Chondrocyte (in vitro differentiated cells): Measurements from ENCODE around the gene NDUFB10. TPM values are rescaled to one million over a fixed set of nuclear protein-coding genes. Genes with fewer than 3 reads are reported as not detected.
"Not testable (repeated sequence)": the region's sequence is repeated elsewhere in the genome, so short reads cannot be mapped to it uniquely, and the experiment has no call there.

Experiments used
- DNase-seq: peaks from one replicate; pipeline ENCODE4 v3.0.0; 2021; ENCODE audit warnings: mixed read lengths, low spot score
- H3K27ac Mint-ChIP-seq: one replicate; pipeline ENCODE4 v1.8.0; 2021; ENCODE audit warnings: mild to moderate bottlenecking, moderate library complexity, mixed read lengths; ENCODE audit not compliant: unreplicated experiment
- H3K27me3 Mint-ChIP-seq: 2 replicates; pipeline ENCODE4 v1.8.0; 2021; ENCODE audit warnings: low read depth, mixed read lengths
- H3K36me3 Mint-ChIP-seq: 2 replicates; pipeline ENCODE4 v1.8.0; 2021; ENCODE audit warnings: low read depth, mixed read lengths
- H3K4me1 Mint-ChIP-seq: 2 replicates; pipeline ENCODE4 v1.8.0; 2021; ENCODE audit warnings: low read depth, mild to moderate bottlenecking, mixed read lengths
- H3K4me3 Mint-ChIP-seq: one replicate; pipeline ENCODE4 v1.8.0; 2021; ENCODE audit warnings: mild to moderate bottlenecking, moderate library complexity, mixed read lengths; ENCODE audit not compliant: unreplicated experiment
- H3K9me3 Mint-ChIP-seq: 2 replicates; pipeline ENCODE4 v1.8.0; 2021; ENCODE audit warnings: low read depth, mixed read lengths
- total RNA-seq: library from RNA; stranded (reverse); gene quantifications from 3 replicates; pipeline ENCODE4 v1.2.1, GENCODE V29; 2021
- TF ChIP-seq, protein P1 (sequence below): fragments of 200-600 bp; sonication (generic); IDR thresholded peaks from 2 replicates; pipeline ENCODE4 v1.5.0; 2021; ENCODE audit warnings: antibody characterized with exemption, mild to moderate bottlenecking, moderate library complexity

Gene NDUFB10
- total RNA-seq, 1 donor from 2014 or later: 97.9 TPM

DNA sequence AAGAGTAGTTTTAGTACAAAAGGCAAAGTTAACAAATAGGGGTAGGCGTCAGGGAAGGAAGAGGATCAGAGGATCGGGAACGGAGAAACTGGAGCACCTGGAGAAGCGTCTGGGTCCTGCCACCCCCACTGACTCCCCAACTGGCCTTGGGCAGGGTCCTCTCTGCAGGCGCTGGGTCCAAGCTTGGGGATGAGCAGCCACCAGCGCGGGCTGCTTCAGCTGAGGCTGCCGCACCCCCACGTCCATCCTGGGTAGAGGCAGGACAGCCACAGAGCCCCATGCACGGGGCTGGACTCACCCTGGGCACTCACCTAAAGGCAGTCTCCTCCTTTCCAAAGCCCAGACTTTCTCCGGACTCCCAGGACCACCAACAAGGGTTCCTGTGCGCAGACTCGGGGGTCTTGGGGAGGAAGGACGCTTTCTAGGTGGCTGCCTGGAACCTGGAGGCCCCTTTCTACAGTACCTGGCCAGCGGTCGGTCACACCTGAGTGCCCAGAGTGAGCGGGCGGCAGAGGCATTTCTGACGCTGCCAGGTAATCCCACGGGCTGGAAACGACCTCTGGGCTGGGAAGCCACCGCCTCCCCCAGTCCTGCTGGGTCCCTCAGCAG lies 42.2 kb upstream of the NDUFB10 start:
- Mint-ChIP-seq H3K36me3 (no peaks in the 10 kb centered on the region), H3K4me3 (no peak overlapping the region), H3K27ac (no peak overlapping the region), H3K9me3 (no peaks in the 10 kb centered on the region), H3K4me1 (peaks cover 3% of the 10 kb centered on the region), H3K27me3 (peaks cover 41% of the 10 kb centered on the region)
- DNase-seq: no peak
- TF ChIP-seq, protein P1, sequence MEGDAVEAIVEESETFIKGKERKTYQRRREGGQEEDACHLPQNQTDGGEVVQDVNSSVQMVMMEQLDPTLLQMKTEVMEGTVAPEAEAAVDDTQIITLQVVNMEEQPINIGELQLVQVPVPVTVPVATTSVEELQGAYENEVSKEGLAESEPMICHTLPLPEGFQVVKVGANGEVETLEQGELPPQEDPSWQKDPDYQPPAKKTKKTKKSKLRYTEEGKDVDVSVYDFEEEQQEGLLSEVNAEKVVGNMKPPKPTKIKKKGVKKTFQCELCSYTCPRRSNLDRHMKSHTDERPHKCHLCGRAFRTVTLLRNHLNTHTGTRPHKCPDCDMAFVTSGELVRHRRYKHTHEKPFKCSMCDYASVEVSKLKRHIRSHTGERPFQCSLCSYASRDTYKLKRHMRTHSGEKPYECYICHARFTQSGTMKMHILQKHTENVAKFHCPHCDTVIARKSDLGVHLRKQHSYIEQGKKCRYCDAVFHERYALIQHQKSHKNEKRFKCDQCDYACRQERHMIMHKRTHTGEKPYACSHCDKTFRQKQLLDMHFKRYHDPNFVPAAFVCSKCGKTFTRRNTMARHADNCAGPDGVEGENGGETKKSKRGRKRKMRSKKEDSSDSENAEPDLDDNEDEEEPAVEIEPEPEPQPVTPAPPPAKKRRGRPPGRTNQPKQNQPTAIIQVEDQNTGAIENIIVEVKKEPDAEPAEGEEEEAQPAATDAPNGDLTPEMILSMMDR: no peak

DNA sequence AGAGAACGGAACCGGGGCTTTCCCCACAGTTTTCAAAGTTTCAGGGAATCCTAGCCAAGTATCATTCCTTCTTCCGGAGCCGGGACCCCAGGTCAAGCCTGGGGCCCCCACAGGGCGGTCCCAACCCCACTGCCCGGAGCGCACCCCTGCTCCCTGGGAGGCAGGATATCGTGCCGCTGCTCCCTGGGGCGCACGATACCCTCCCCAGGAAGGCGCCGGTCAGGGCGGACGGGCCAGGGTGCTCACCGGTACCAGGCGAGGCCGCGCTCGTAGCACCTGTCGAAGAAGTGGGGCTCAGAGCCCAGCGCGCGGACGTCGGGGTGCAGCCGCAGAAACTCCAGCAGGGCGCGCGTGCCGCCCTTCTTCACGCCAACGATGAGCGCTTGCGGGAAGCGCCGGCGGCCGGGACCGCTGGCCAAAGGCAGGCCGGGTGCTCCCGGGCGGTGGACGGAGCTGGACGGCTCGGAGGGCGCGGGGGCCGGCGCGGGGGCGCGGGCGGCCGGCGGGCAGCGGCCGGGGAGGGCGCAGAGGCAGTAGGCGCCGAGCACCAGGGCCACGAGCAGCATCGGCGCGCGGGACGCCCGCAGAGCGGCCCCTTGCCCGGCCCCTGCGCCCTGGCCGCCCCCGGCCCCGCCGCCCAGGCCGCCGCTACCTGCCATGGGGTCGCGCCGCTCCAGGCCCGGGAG lies 41.5 kb upstream of the NDUFB10 start:
- TF ChIP-seq, protein P1: no peak
- Mint-ChIP-seq H3K9me3 (no peaks in the 10 kb centered on the region), H3K27me3 (peaks cover 46% of the 10 kb centered on the region), H3K4me3 (no peak overlapping the region), H3K36me3 (peaks cover 1% of the 10 kb centered on the region), H3K4me1 (peaks cover 3% of the 10 kb centered on the region), H3K27ac (no peak overlapping the region)
- DNase-seq: no peak

DNA sequence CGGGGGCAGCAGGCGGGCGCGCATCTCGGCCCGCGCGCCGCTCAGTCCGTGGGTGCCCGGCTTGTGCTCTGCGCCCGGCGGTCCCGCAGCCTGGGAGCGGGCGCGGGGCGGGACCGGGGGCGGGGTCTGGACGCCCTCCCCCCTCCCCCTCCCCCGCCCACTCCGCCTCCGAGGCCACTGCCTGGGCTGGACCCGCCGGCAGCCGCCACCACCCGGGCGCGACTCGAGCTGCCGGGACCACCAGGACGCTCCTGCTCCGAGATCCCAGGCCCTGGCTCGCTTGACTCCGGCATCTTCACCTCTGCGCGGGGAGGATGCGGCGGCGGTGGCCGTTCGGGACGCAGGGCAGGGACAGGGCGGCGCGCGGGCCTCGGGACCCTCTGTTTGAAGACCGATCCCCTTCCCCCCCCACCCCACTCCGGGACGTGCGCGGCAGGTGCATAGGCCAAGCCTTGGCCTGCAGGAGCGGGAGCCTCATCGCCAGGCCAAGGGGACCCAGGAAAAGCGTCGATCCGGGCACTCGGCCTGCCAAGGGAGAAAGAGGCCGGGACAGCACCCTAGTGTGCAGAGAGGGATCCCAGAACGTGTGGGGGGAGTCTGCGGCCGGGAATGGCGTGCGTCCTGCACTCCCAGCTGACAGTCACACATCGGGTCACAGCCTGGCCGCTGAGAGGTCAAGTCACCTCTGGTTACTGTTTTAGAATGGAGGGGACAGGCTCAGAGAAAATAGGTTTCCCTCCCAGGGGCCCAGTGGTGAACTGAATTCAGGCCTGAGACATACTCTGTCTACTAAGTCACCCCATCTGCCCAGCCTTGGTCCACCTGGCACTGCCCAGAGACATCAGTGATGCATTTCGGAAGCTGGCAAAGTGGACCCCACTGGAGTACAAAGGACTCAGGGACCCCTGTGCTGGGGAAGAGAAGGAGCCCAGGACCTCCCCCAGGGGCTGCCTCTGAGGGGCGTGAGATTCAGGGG lies 40.7 kb upstream of the NDUFB10 start, which contains the start of gene HS3ST6:
TSS of gene HS3ST6 (minus strand) at position 65 of the 976 bp plus-strand sequence. CDS start 92 bp downstream, outside the sequence.
- no peak for DNase-seq
- Mint-ChIP-seq H3K27ac (no peak within 1 kb of the TSS), H3K27me3 (peaks cover 49% of the 10 kb centered on the region), H3K9me3 (no peaks in the 10 kb centered on the region), H3K4me3 (no peak within 1 kb of the TSS), H3K36me3 (peaks cover 1% of the 10 kb centered on the region), H3K4me1 (peaks cover 8% of the 10 kb centered on the region)
- TF ChIP-seq, protein P1: no peak

DNA sequence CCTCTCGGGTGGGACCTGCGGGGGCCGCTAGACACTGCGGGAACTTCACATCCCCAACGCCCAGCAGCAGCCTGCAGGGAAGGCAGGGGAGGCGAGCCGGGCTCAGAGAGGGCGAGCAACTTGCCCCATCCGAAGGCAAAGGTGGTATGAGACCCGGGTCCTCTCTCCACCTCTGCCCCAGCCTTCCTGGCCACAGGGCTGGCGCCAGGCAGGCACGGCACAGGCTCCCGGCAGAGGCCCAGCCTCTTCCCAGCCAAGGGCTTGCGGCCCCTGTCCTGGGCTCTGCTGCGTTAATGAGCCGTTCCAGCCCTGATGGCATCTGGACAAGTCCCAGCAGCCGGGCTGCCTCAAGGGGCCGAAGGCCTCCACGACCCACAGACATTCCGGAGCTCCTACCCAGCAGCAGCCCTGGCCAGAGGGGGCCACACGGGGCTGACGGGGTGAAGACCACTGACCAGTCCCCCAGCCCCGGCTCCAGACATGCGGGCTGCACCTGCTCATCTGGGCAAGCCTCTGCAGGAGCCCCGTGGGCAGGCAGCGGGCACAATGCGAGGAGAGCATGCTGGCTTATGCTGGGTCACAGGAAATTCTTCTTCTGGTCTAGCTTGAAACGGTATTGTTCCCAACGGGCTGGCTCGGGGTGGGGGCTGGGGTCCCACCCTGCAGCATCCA lies 39.9 kb upstream of the NDUFB10 start:
- H3K27ac Mint-ChIP-seq: no peak overlapping the region
- TF ChIP-seq, protein P1: no peak
- H3K36me3 Mint-ChIP-seq: peaks cover 1% of the 10 kb centered on the region
- peaks cover 13% of the 10 kb centered on the region for H3K4me1 Mint-ChIP-seq
- DNase-seq: peak; percentile 84
- peaks cover 49% of the 10 kb centered on the region for H3K27me3 Mint-ChIP-seq
- no peaks in the 10 kb centered on the region for H3K9me3 Mint-ChIP-seq
- H3K4me3 Mint-ChIP-seq: no peak overlapping the region

DNA sequence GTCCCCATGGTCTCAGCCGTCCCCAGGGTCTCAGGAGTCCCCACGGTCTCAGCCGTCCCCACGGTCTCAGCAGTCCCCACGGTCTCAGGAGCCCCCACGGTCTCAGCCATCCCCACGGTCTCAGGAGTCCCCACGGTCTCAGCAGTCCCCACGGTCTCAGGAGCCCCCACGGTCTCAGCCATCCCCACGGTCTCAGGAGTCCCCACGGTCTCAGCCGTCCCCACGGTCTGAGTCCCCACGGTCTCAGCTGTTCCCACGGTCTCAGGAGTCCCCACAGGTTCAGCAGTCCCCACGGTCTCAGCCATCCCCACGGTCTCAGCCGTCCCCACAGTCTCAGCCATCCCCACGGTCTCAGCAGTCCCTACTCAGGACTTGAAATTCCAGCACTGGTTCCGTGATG lies 39.2 kb upstream of the NDUFB10 start:
- not testable (repeated sequence) for H3K4me3 Mint-ChIP-seq, H3K27ac Mint-ChIP-seq, H3K36me3 Mint-ChIP-seq, DNase-seq, H3K9me3 Mint-ChIP-seq
- H3K4me1 Mint-ChIP-seq: peaks cover 13% of the 10 kb centered on the region
- H3K27me3 Mint-ChIP-seq: peaks cover 45% of the 10 kb centered on the region
